GM12892 (cell line): ENCODE results near the gene PTPRN2.

Experiments
- POLR2A ChIP-seq: IDR thresholded peaks from 2 replicates; pipeline ENCODE4 v1.6.1; 2011; ENCODE audit warnings: low read depth, low read length, control low read depth
- POLR2AphosphoS5 ChIP-seq: IDR thresholded peaks from 2 replicates; pipeline ENCODE4 v1.6.1; 2011; ENCODE audit warnings: low read depth, low read length, control low read depth
- TAF1 ChIP-seq: IDR thresholded peaks from 2 replicates; pipeline ENCODE4 v1.6.1; 2011; ENCODE audit warnings: low read depth, mild to moderate bottlenecking, control low read depth, low read length, borderline replicate concordance

GRCh38 chr7:157789942-157790341 is 797.7 kb downstream of the PTPRN2 start:
- TF ChIP-seq POLR2AphosphoS5 (no peak), POLR2A (no peak), TAF1 (no peak)
